GM12878 (cell line): ENCODE results near the gene ADK. TPM values are rescaled to one million over a fixed set of nuclear protein-coding genes. Genes with fewer than 3 reads are reported as not detected.
"Not testable (repeated sequence)": the region's sequence is repeated elsewhere in the genome, so short reads cannot be mapped to it uniquely, and the experiment has no call there.

Source experiments
- ATAC-seq: fragments of 200-7000 bp; cut with Tn5 transposase; 3 replicates; pipeline ENCODE4 v1.9.1; 2020; ENCODE audit warnings: mild to moderate bottlenecking, moderate library complexity
- BruUV-seq: library from RNA; stranded (reverse); fragments of 400-500 nt; replicated peaks from 2 replicates; lab custom pipeline; 2021; lab: Mats Ljungman, UMichigan
- CTCF ChIA-PET: fragments of 300-600 bp; sonication (Branson Sonifier 250); formaldehyde crosslinking; extraction: SDS; loops from one replicate; lab custom pipeline; 2021; ENCODE audit warnings: inconsistent platforms; lab: Yijun Ruan, JAX
- POLR2A ChIA-PET: fragments of 350-600 bp; formaldehyde crosslinking; extraction: SDS; loops from one replicate; lab custom pipeline; 2021; ENCODE audit warnings: inconsistent platforms; lab: Charles Lee
- RAD21 ChIA-PET: fragments of 300-600 bp; sonication (Branson Sonifier 250); formaldehyde crosslinking; loops from one replicate; lab custom pipeline; 2023; ENCODE audit warnings: antibody characterized with exemption; ENCODE audit not compliant: unreplicated experiment; lab: Charles Lee
- SMC1A ChIA-PET: fragments of 300-600 bp; sonication (Branson Sonifier 250); formaldehyde crosslinking; loops from one replicate; lab custom pipeline; 2023; ENCODE audit not compliant: unreplicated experiment, uncharacterized antibody; lab: Charles Lee
- DNase-seq: peaks from one replicate; pipeline ENCODE4 v3.0.0-alpha.2; 2011; ENCODE audit warnings: low read depth, low spot score
- FAIRE-seq: peaks from 3 replicates; lab custom pipeline; 2011; peaks lifted over from hg19 to GRCh38; lab: Jason Lieb, UNC
- H2AFZ ChIP-seq: 2 replicates; pipeline ENCODE4 v1.6.0; 2011; ENCODE audit warnings: low read depth, low read length, control low read depth; ENCODE audit not compliant: control insufficient read depth
- H3K27ac ChIP-seq: 2 replicates; pipeline ENCODE4 v1.5.1; 2011; ENCODE audit warnings: control low read depth; ENCODE audit not compliant: control insufficient read depth, insufficient read depth
- H3K27me3 ChIP-seq, 2 experiments: replicated peaks in 1 of 2; 2 replicates each; pipeline versions ENCODE4 v1.6.0 to v1.6.1; 2011; ENCODE audit warnings: low read length in 1 of 2; ENCODE audit not compliant: control insufficient read depth in 2 of 2, insufficient read depth in 2 of 2
- H3K36me3 ChIP-seq, 2 experiments: 2 replicates each; pipeline ENCODE4 v1.5.1; 2011; ENCODE audit warnings: low read length in 1 of 2; ENCODE audit not compliant: control insufficient read depth in 2 of 2, insufficient read depth in 2 of 2
- H3K4me1 ChIP-seq: 2 replicates; pipeline ENCODE4 v1.6.1; 2011; ENCODE audit warnings: mild to moderate bottlenecking, low read length, moderate library complexity, mixed read lengths; ENCODE audit not compliant: control insufficient read depth, insufficient read depth
- H3K4me2 ChIP-seq: 2 replicates; pipeline ENCODE4 v1.6.0; 2011; ENCODE audit warnings: control low read depth; ENCODE audit not compliant: control insufficient read depth, insufficient read depth
- H3K4me3 ChIP-seq: fragments of 200-600 bp; sonication (generic); 2 replicates; pipeline ENCODE4 v1.5.1; 2016
- H3K79me2 ChIP-seq: 2 replicates; pipeline ENCODE4 v1.6.0; 2011; ENCODE audit warnings: low read length; ENCODE audit not compliant: control insufficient read depth, insufficient read depth
- H3K9ac ChIP-seq: 2 replicates; pipeline ENCODE4 v1.8.0; 2011; ENCODE audit warnings: low read length, control low read depth, mixed read lengths; ENCODE audit not compliant: control insufficient read depth, insufficient read depth
- H3K9me3 ChIP-seq: replicated peaks from 3 replicates; pipeline ENCODE4 v1.5.1; 2011; ENCODE audit warnings: mild to moderate bottlenecking, low read length; ENCODE audit not compliant: control insufficient read depth, insufficient read depth
- H4K20me1 ChIP-seq: 2 replicates; pipeline ENCODE4 v1.6.0; 2011; ENCODE audit not compliant: control insufficient read depth, insufficient read depth
- BMI1 ChIP-seq: fragments of 450-650 bp; IDR thresholded peaks from 2 replicates; pipeline ENCODE4 v1.6.1; 2016; ENCODE audit warnings: mild to moderate bottlenecking, moderate library complexity, borderline replicate concordance
- CHD4 ChIP-seq: fragments of 200-600 bp; sonication (generic); IDR thresholded peaks from 2 replicates; pipeline ENCODE4 v1.6.1; 2016; ENCODE audit warnings: mild to moderate bottlenecking
- LARP7 ChIP-seq: fragments of 450-650 bp; IDR thresholded peaks from 2 replicates; pipeline ENCODE4 v1.6.1; 2017; ENCODE audit warnings: mild to moderate bottlenecking
- ZBED1 ChIP-seq: IDR thresholded peaks from 2 replicates; pipeline ENCODE4 v1.6.1; 2016; ENCODE audit warnings: borderline replicate concordance
- WGBS: methylation state at CpG from one replicate; pipeline ENCODE4 v1.1.6; 2016; ENCODE audit warnings: low lambda C conversion rate; ENCODE audit not compliant: insufficient replicate concordance, insufficient coverage; ENCODE audit errors: missing lambda C conversion rate; 5-methylcytosine and 5-hydroxymethylcytosine counted together
- in situ Hi-C: fragments of 300-500 bp; cut with MboI; formaldehyde crosslinking; loops from 9 replicates; pipeline ENCODE4 v1.14.3; 2018; ENCODE audit warnings: mixed read lengths
- intact Hi-C: fragments of 100-400 bp; cut with micrococcal nuclease; formaldehyde crosslinking; loops from one replicate; pipeline ENCODE4 v1.14.2; 2022; ENCODE audit not compliant: unreplicated experiment
- polyA plus RNA-seq, 11 experiments: library from polyadenylated mRNA; depleted of rRNA in 4 of 11; unstranded in 6 of 11; stranded (reverse) in 5 of 11; fragments of >200 nt; fragmentation: Nextera tagmentation in 4 of 11; fragmentation: Illumina TruSeq in 1 of 11; extraction: Ambion mirVana in 4 of 11; extraction: Trizol in 1 of 11; gene quantifications; 1 replicate in 1 of 11; 2 replicates in 10 of 11; pipeline versions ENCODE4 v1.2.1 to v1.2.3, GENCODE V29; 2011 to 2016; ENCODE audit warnings: inconsistent platforms in 2 of 11, missing spikeins in 2 of 11, low read depth in 1 of 11
- total RNA-seq, 4 experiments: library from RNA; depleted of rRNA in 3 of 4; stranded (reverse); fragments of >200 nt in 3 of 4; fragmentation: Illumina TruSeq in 1 of 4; extraction: Trizol in 1 of 4; gene quantifications; 2 replicates each; pipeline versions ENCODE4 v1.2.1 to v1.2.3, GENCODE V29; 2013 to 2021
- TF ChIP-seq, protein P1 (sequence below): IDR thresholded peaks from 2 replicates; pipeline ENCODE4 v1.6.1; 2012; ENCODE audit warnings: low read depth, low read length, improper control_type of control experiment
- TF ChIP-seq, protein P2 (sequence below): IDR thresholded peaks from 2 replicates; pipeline ENCODE4 v1.6.1; 2012; ENCODE audit warnings: low read depth, low read length, improper control_type of control experiment
- TF ChIP-seq, protein P3 (sequence below), 3 experiments: IDR thresholded peaks in 2 of 3; conservative IDR thresholded peaks in 1 of 3; 2 replicates each; pipeline ENCODE4 v1.5.1; 2011; ENCODE audit warnings: low read depth in 3 of 3, low read length in 3 of 3, mild to moderate bottlenecking in 3 of 3, control low read depth in 2 of 3, moderate library complexity in 2 of 3, inconsistent platforms in 1 of 3, mixed read lengths in 1 of 3; ENCODE audit not compliant: control insufficient read depth in 2 of 3, insufficient read depth in 1 of 3; ENCODE audit errors: extremely low read depth in 1 of 3
- TF ChIP-seq, protein P4 (sequence below): fragments of 450-650 bp; IDR thresholded peaks from 2 replicates; pipeline ENCODE4 v1.6.1; 2016; ENCODE audit warnings: mild to moderate bottlenecking

ADK gene
- total and polyA plus RNA-seq, 10 of the 15 experiments (the other 5 are each of a cell fraction or from before 2014, with no cell fraction given), result 42.0 to 151 (median 81.6) TPM

DNA sequence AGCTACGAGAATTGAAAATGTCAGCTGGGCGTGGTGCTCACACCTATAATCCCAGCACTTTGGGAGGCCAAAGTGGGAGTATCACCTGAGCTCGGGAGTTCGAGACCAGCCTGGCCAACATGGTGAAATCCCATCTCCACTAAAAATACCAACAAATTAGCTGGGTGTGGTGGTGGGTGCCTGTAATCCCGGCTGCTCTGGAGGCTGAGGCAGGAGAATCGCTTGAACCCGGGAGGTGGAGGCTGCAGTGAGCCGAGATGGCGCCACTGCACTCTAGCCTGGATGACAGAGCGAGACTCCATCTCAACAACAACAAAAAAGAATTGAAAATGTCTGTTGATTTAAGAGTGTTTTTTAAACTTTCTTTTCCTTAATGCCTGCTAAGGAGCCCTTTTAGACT, 4.0 kb upstream of the ADK start:
- H3K36me3 ChIP-seq, H3K27me3 ChIP-seq, DNase-seq, H3K9ac ChIP-seq, BruUV-seq, H2AFZ ChIP-seq, H3K4me1 ChIP-seq, H3K4me2 ChIP-seq, H3K4me3 ChIP-seq, ATAC-seq, H3K27ac ChIP-seq, H3K9me3 ChIP-seq, in situ Hi-C loops, intact Hi-C loops, FAIRE-seq, H4K20me1 ChIP-seq: not testable (repeated sequence)
- peaks cover 69% of the 10 kb centered on the region for H3K79me2 ChIP-seq
- SMC1A ChIA-PET, result interaction anchor here (0.7 to 5.8 kb wide), 6 partner anchors 12 to 181 kb away, joined by 3 to 39 read pairs (median 3); no protein-coding TSS in a partner anchor
- 94% methylated on average over 10 of the region's 10 CpGs for WGBS
- CTCF ChIA-PET, result interaction anchor here (0.9 to 1.9 kb wide), 4 partner anchors 10 to 450 kb away, joined by 3 to 8 read pairs (median 4); no protein-coding TSS in a partner anchor
- RAD21 ChIA-PET, result interaction anchor here (0.5 to 1.2 kb wide), 3 partner anchors 22 to 1574 kb away, joined by 3 read pairs; no protein-coding TSS in a partner anchor
- POLR2A ChIA-PET, result interaction anchor here (1.3 kb wide), 1 partner anchor 43 kb away, joined by 6 read pairs; no protein-coding TSS in a partner anchor

DNA sequence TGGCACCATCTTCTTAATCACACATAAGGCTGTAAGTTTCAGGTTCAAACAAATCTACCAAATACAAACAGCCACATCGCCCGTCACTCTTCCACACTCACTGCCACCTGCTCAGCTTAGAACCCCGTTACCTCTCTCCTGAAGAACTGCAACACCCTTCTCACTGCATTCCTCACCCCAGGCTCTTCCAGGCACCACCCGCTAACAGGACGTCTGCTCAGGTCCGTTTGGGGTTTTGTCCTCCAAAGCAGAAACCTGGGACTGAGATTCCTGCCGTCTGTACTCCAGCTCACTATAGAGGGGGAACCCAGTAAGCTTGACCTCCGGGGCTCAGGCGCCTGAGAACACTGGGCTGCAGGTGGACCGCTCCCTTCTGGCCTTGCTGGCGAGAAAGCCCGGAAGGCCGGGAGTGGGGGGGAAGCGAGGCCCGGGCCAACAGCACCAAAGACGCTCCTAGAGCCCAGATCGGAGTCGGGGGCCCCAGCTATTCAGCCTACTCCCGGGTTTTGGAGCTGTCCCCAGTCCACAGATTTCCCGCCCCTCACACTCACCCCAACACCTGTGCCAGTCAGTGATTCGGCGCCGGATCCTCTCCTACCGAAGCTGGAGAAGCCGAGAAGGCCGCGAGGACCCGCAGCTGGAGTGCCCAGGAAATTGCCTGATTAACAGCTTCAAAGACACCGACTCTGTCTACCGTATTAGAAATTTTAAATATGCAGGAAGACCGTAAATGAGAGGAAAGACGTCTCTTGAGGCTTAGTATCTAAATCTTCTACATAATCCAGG, 624 bp upstream of the ADK start, which contains the start of gene AP3M1:
Gene AP3M1 (minus strand): TSS at position 625 of the 786 bp plus-strand sequence. CDS start 12,449 bp downstream, outside the sequence.
- peak within 1 kb of the TSS; percentile 98 for H2AFZ ChIP-seq
- ChIA-PET CTCF (interaction anchor here (0.7 to 3.4 kb wide), 13 partner anchors 12 to 1085 kb away, joined by 3 to 29 read pairs (median 4); partner anchors contain the start of gene COMTD1), SMC1A (interaction anchor here (0.9 to 5.8 kb wide), 16 partner anchors 7 to 948 kb away, joined by 3 to 39 read pairs (median 5); no protein-coding TSS in a partner anchor), RAD21 (interaction anchor here (1.0 to 2.6 kb wide), 9 partner anchors 15 to 94 kb away, joined by 3 to 19 read pairs (median 5); no protein-coding TSS in a partner anchor), POLR2A (interaction anchor here (0.9 to 2.3 kb wide), 10 partner anchors 10 to 150 kb away, joined by 3 to 12 read pairs (median 4); no protein-coding TSS in a partner anchor)
- FAIRE-seq, result no peak
- no peaks in the 10 kb centered on the region for H3K9me3 ChIP-seq
- in situ Hi-C loops, result no loop called here
- peaks cover 11% of the 10 kb centered on the region; the same call in 1 of the 2 replicates for H3K4me1 ChIP-seq
- DNase-seq, result no peak
- H4K20me1 ChIP-seq, result no peaks in the 10 kb centered on the region
- peak within 1 kb of the TSS; percentile 97 for H3K4me3 ChIP-seq
- intact Hi-C loops, result loop anchor here (10.0 kb wide), 1 partner anchor 674 kb away; the partner anchor contains the start of gene KAT6B
- peaks cover 88% of the 10 kb centered on the region for H3K79me2 ChIP-seq
- H3K9ac ChIP-seq, result peak within 1 kb of the TSS; percentile 99
- no peaks in the 10 kb centered on the region; a peak in 1 of 4 replicates for H3K36me3 ChIP-seq
- WGBS, result 2% methylated on average over 32 of the region's 32 CpGs
- peak; percentile 67 for ATAC-seq
- BruUV-seq, result no TSS peak
- H3K27me3 ChIP-seq, result no peaks in the 10 kb centered on the region
- peak within 1 kb of the TSS; percentile 99 for H3K27ac ChIP-seq
- peak within 1 kb of the TSS; percentile 93 for H3K4me2 ChIP-seq
- no peak for TF ChIP-seq CHD4
- TF ChIP-seq ZBED1, result no peak
- no peak for TF ChIP-seq BMI1
- peak; percentile 79; the same call in 1 of the 2 replicates for TF ChIP-seq LARP7
- TF ChIP-seq, protein P1, sequence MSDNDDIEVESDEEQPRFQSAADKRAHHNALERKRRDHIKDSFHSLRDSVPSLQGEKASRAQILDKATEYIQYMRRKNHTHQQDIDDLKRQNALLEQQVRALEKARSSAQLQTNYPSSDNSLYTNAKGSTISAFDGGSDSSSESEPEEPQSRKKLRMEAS, result peak; percentile 58; the same call in 1 of the 2 replicates
- TF ChIP-seq, protein P2, sequence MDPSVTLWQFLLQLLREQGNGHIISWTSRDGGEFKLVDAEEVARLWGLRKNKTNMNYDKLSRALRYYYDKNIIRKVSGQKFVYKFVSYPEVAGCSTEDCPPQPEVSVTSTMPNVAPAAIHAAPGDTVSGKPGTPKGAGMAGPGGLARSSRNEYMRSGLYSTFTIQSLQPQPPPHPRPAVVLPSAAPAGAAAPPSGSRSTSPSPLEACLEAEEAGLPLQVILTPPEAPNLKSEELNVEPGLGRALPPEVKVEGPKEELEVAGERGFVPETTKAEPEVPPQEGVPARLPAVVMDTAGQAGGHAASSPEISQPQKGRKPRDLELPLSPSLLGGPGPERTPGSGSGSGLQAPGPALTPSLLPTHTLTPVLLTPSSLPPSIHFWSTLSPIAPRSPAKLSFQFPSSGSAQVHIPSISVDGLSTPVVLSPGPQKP, result no peak; the same call in 1 of the 2 replicates
- TF ChIP-seq, protein P3, sequence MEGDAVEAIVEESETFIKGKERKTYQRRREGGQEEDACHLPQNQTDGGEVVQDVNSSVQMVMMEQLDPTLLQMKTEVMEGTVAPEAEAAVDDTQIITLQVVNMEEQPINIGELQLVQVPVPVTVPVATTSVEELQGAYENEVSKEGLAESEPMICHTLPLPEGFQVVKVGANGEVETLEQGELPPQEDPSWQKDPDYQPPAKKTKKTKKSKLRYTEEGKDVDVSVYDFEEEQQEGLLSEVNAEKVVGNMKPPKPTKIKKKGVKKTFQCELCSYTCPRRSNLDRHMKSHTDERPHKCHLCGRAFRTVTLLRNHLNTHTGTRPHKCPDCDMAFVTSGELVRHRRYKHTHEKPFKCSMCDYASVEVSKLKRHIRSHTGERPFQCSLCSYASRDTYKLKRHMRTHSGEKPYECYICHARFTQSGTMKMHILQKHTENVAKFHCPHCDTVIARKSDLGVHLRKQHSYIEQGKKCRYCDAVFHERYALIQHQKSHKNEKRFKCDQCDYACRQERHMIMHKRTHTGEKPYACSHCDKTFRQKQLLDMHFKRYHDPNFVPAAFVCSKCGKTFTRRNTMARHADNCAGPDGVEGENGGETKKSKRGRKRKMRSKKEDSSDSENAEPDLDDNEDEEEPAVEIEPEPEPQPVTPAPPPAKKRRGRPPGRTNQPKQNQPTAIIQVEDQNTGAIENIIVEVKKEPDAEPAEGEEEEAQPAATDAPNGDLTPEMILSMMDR (IDR thresholded peaks at IDR 0.05 in 2 of 3, conservative IDR thresholded peaks at IDR 0.05 in 1 of 3; ENCODE audit: control insufficient read depth in 2 of 3, extremely low read depth in 1 of 3, insufficient read depth in 1 of 3, low read depth in 3 of 3, low read length in 3 of 3), result no peak
- TF ChIP-seq, protein P4, sequence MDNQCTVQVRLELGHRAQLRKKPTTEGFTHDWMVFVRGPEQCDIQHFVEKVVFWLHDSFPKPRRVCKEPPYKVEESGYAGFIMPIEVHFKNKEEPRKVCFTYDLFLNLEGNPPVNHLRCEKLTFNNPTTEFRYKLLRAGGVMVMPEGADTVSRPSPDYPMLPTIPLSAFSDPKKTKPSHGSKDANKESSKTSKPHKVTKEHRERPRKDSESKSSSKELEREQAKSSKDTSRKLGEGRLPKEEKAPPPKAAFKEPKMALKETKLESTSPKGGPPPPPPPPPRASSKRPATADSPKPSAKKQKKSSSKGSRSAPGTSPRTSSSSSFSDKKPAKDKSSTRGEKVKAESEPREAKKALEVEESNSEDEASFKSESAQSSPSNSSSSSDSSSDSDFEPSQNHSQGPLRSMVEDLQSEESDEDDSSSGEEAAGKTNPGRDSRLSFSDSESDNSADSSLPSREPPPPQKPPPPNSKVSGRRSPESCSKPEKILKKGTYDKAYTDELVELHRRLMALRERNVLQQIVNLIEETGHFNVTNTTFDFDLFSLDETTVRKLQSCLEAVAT, result 0 out of 2 replicates have a peak, but pooled peaks have one; percentile 40
